ENCODE data around the gene KLF7.

The KLF7 gene

DNA sequence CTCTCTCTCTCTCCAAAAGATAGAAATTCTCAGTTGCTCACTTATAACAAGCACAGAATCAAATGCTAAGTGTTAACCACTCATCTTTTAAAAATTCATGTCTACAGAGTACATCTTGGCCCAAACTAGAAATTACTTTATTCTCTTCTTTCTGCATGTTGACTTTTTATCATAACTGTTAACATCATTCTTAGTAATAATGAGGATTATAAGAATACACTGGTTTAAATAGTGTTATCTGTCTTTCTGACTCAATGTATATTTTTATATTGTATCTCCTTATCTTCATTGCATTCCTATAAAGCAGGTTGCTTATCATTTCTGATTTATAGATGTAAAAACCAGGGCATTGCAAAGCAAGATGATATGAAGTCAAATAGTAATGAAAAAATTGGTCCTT, 17.8 kb upstream of the KLF7 start:
- DNase-seq (ENCODE audit: extremely low read depth, low read depth) = no peak
- TF ChIP-seq, protein P1, sequence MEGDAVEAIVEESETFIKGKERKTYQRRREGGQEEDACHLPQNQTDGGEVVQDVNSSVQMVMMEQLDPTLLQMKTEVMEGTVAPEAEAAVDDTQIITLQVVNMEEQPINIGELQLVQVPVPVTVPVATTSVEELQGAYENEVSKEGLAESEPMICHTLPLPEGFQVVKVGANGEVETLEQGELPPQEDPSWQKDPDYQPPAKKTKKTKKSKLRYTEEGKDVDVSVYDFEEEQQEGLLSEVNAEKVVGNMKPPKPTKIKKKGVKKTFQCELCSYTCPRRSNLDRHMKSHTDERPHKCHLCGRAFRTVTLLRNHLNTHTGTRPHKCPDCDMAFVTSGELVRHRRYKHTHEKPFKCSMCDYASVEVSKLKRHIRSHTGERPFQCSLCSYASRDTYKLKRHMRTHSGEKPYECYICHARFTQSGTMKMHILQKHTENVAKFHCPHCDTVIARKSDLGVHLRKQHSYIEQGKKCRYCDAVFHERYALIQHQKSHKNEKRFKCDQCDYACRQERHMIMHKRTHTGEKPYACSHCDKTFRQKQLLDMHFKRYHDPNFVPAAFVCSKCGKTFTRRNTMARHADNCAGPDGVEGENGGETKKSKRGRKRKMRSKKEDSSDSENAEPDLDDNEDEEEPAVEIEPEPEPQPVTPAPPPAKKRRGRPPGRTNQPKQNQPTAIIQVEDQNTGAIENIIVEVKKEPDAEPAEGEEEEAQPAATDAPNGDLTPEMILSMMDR (IDR thresholded peaks at IDR 0.05; ENCODE audit: low read depth, low read length) = no peak

- TF ChIP-seq, protein P1 (IDR thresholded peaks at IDR 0.05; ENCODE audit: low read depth, low read length) = no peak
- no peak for DNase-seq (ENCODE audit: extremely low read depth, low read depth)
Measured at GRCh38 chr2:207182911-207183310, 17.2 kb upstream of the KLF7 start.

- TF ChIP-seq, protein P1 (IDR thresholded peaks at IDR 0.05; ENCODE audit: low read depth, low read length) = no peak
- no peak for DNase-seq (ENCODE audit: extremely low read depth, low read depth)
Measured at GRCh38 chr2:207181526-207182274, 16.0 kb upstream of the KLF7 start.

DNA sequence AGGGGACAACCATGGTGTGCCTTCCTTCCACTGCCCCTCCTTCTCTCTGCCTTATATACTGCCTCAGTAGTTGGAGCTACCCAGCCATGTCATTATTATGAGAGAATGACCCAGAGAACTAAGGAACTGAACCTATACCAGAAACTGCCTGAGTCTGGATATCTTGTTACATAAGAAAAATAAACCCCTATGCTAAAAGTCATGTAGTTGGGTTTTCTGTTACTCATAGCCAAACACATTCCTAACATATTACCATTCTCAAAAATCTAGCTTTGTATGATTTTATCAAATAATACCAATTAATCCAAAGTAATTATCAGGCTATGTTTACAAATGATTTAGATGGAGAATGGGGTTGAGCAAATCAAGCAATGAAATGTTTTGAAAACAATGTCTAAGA, 15.0 kb upstream of the KLF7 start:
- TF ChIP-seq, protein P1 (IDR thresholded peaks at IDR 0.05; ENCODE audit: low read depth, low read length) = no peak
- no peak for DNase-seq (ENCODE audit: extremely low read depth, low read depth)

GRCh38 chr2:207176247-207176646, 10.5 kb upstream of the KLF7 start:
- DNase-seq (ENCODE audit: extremely low read depth, low read depth) = no peak
- TF ChIP-seq, protein P1 (IDR thresholded peaks at IDR 0.05; ENCODE audit: low read depth, low read length) = no peak

- DNase-seq (ENCODE audit: extremely low read depth, low read depth) = no peak
Measured at GRCh38 chr2:207173641-207174040, 7.9 kb upstream of the KLF7 start.

More at GRCh38 chr2:207173641-207174040, 7.9 kb upstream of the KLF7 start:
- TF ChIP-seq, protein P1 (IDR thresholded peaks at IDR 0.05; ENCODE audit: low read depth, low read length) = no peak

Data from AG09319 (cell line).